GM12878 (cell line): ENCODE measurements around the gene GM2A. TPM values are rescaled to one million over a fixed set of nuclear protein-coding genes. Genes with fewer than 3 reads are reported as not detected.

Experiments
- BHLHE40 ChIP-seq, 2 experiments: fragments of 450-650 bp in 1 of 2; IDR thresholded peaks; 2 replicates each; pipeline ENCODE4 v1.6.1; 2011 to 2017; ENCODE audit warnings: low read depth in 2 of 2, borderline replicate concordance in 1 of 2, improper control_type of control experiment in 1 of 2, low read length in 1 of 2, mild to moderate bottlenecking in 1 of 2
- CBFB ChIP-seq: IDR thresholded peaks from 2 replicates; pipeline ENCODE4 v1.6.1; 2016; ENCODE audit warnings: antibody characterized with exemption, low read depth
- DPF2 ChIP-seq: fragments of 450-650 bp; IDR thresholded peaks from 2 replicates; pipeline ENCODE4 v1.6.1; 2017; ENCODE audit warnings: mild to moderate bottlenecking
- JUND ChIP-seq: IDR thresholded peaks from 2 replicates; pipeline ENCODE4 v1.6.1; 2012; ENCODE audit warnings: low read depth, mild to moderate bottlenecking, low read length, improper control_type of control experiment, moderate library complexity
- NR2C2 ChIP-seq: IDR thresholded peaks from 2 replicates; pipeline ENCODE4 v1.6.1; 2011; ENCODE audit warnings: borderline replicate concordance, low read depth; ENCODE audit not compliant: control insufficient read depth, insufficient read length
- POLR2A ChIP-seq: IDR thresholded peaks from 2 replicates; pipeline ENCODE4 v1.6.1; 2011; ENCODE audit warnings: low read depth, mild to moderate bottlenecking, low read length
- POLR2AphosphoS2 ChIP-seq: IDR thresholded peaks from 2 replicates; pipeline ENCODE4 v1.6.1; 2011; ENCODE audit warnings: low read depth, mild to moderate bottlenecking, low read length, improper control_type of control experiment, moderate library complexity
- SMAD1 ChIP-seq: fragments of 450-650 bp; IDR thresholded peaks from 2 replicates; pipeline ENCODE4 v1.6.1; 2018; ENCODE audit warnings: mild to moderate bottlenecking, low read depth; ENCODE audit not compliant: partially characterized antibody
- TAF1 ChIP-seq: IDR thresholded peaks from 2 replicates; pipeline ENCODE4 v1.6.1; 2011; ENCODE audit warnings: mild to moderate bottlenecking, low read depth, low read length, borderline replicate concordance
- TARDBP ChIP-seq: IDR thresholded peaks from 2 replicates; pipeline ENCODE4 v1.6.1; 2016; ENCODE audit warnings: borderline replicate concordance
- ZNF207 ChIP-seq: fragments of 450-650 bp; IDR thresholded peaks from 2 replicates; pipeline ENCODE4 v1.6.1; 2014; ENCODE audit warnings: antibody characterized with exemption, mild to moderate bottlenecking, borderline replicate concordance
- polyA plus RNA-seq, 11 experiments: library from polyadenylated mRNA; depleted of rRNA in 4 of 11; unstranded in 6 of 11; stranded (reverse) in 5 of 11; fragments of >200 nt; fragmentation: Nextera tagmentation in 4 of 11; fragmentation: Illumina TruSeq in 1 of 11; extraction: Ambion mirVana in 4 of 11; extraction: Trizol in 1 of 11; gene quantifications; 1 replicate in 1 of 11; 2 replicates in 10 of 11; pipeline versions ENCODE4 v1.2.1 to v1.2.3, GENCODE V29; 2011 to 2016; ENCODE audit warnings: inconsistent platforms in 2 of 11, missing spikeins in 2 of 11, low read depth in 1 of 11
- total RNA-seq, 4 experiments: library from RNA; depleted of rRNA in 3 of 4; stranded (reverse); fragments of >200 nt in 3 of 4; fragmentation: Illumina TruSeq in 1 of 4; extraction: Trizol in 1 of 4; gene quantifications; 2 replicates each; pipeline versions ENCODE4 v1.2.1 to v1.2.3, GENCODE V29; 2013 to 2021
- TF ChIP-seq, protein P1 (sequence below): fragments of 450-650 bp; IDR thresholded peaks from 2 replicates; pipeline ENCODE4 v1.6.1; 2016; ENCODE audit warnings: mild to moderate bottlenecking, moderate library complexity, borderline replicate concordance
- TF ChIP-seq, protein P2 (sequence below): fragments of 450-650 bp; IDR thresholded peaks from 2 replicates; pipeline ENCODE4 v1.6.1; 2017; ENCODE audit warnings: mild to moderate bottlenecking, low read depth, inconsistent platforms; ENCODE audit not compliant: poor library complexity, severe bottlenecking
- TF ChIP-seq, protein P3 (sequence below): fragments of 450-650 bp; IDR thresholded peaks from 2 replicates; pipeline ENCODE4 v1.6.1; 2016; ENCODE audit warnings: mild to moderate bottlenecking
- TF ChIP-seq, protein P4 (sequence below): fragments of 450-650 bp; formaldehyde crosslinking; IDR thresholded peaks from 2 replicates; pipeline ENCODE4 v1.4.0; 2020; ENCODE audit warnings: mild to moderate bottlenecking, moderate library complexity
- TF ChIP-seq, protein P5 (sequence below): IDR thresholded peaks from 2 replicates; pipeline ENCODE4 v1.6.1; 2011; ENCODE audit warnings: borderline replicate concordance, low read depth, mild to moderate bottlenecking, moderate library complexity, mixed read lengths, low read length; ENCODE audit not compliant: insufficient read depth; ENCODE audit errors: extremely low read length

GM2A gene
- total and polyA plus RNA-seq, 10 of the 15 experiments (the other 5 are each of a cell fraction or from before 2014, with no cell fraction given): 33.6 to 106 (median 68.2) TPM

DNA sequence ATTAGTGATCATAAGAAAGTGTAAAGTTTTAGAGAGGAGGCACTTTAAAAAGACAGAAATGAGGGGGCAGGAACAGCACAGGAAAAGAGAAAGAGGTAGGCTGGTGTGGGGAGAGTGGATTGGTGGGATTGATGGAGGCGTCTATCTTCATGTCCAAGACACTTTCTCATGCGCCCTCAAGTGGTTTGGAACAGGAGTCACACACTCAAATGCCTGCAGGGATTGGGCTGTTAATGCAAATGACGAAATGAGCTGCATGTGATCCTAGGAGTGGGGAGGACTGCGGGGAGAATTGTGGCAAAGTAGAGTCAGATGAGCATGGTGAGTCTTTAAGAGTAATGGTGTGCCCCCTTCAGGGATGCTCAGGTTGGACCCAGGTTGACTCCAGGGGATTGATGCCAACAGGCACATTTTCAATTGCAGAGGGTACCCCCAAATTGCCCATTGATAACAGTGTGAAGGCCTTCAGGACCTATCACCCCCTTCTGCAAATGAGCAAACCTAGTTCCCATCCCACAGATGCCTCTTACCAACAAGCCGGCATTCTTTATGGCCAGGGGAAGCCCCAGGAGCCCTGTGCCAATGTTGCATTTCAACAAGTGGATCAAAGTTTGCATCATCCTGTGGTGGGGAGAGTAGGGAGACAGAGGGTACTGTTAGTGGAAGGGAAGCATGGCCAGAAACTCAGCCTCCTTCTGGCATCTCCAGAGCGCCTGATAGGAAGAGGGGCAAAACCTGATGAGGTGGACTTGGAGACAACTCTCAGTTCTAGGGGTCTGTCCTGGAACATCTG is 45.3 kb downstream of the GM2A start (continued):
- TF ChIP-seq, protein P1, sequence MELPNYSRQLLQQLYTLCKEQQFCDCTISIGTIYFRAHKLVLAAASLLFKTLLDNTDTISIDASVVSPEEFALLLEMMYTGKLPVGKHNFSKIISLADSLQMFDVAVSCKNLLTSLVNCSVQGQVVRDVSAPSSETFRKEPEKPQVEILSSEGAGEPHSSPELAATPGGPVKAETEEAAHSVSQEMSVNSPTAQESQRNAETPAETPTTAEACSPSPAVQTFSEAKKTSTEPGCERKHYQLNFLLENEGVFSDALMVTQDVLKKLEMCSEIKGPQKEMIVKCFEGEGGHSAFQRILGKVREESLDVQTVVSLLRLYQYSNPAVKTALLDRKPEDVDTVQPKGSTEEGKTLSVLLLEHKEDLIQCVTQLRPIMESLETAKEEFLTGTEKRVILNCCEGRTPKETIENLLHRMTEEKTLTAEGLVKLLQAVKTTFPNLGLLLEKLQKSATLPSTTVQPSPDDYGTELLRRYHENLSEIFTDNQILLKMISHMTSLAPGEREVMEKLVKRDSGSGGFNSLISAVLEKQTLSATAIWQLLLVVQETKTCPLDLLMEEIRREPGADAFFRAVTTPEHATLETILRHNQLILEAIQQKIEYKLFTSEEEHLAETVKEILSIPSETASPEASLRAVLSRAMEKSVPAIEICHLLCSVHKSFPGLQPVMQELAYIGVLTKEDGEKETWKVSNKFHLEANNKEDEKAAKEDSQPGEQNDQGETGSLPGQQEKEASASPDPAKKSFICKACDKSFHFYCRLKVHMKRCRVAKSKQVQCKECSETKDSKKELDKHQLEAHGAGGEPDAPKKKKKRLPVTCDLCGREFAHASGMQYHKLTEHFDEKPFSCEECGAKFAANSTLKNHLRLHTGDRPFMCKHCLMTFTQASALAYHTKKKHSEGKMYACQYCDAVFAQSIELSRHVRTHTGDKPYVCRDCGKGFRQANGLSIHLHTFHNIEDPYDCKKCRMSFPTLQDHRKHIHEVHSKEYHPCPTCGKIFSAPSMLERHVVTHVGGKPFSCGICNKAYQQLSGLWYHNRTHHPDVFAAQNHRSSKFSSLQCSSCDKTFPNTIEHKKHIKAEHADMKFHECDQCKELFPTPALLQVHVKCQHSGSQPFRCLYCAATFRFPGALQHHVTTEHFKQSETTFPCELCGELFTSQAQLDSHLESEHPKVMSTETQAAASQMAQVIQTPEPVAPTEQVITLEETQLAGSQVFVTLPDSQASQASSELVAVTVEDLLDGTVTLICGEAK: no peak
- no peak for TF ChIP-seq SMAD1
- TF ChIP-seq, protein P2, sequence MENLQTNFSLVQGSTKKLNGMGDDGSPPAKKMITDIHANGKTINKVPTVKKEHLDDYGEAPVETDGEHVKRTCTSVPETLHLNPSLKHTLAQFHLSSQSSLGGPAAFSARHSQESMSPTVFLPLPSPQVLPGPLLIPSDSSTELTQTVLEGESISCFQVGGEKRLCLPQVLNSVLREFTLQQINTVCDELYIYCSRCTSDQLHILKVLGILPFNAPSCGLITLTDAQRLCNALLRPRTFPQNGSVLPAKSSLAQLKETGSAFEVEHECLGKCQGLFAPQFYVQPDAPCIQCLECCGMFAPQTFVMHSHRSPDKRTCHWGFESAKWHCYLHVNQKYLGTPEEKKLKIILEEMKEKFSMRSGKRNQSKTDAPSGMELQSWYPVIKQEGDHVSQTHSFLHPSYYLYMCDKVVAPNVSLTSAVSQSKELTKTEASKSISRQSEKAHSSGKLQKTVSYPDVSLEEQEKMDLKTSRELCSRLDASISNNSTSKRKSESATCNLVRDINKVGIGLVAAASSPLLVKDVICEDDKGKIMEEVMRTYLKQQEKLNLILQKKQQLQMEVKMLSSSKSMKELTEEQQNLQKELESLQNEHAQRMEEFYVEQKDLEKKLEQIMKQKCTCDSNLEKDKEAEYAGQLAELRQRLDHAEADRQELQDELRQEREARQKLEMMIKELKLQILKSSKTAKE: no peak
- TF ChIP-seq JUND: no peak
- no peak for TF ChIP-seq ZNF207
- TF ChIP-seq, protein P3, sequence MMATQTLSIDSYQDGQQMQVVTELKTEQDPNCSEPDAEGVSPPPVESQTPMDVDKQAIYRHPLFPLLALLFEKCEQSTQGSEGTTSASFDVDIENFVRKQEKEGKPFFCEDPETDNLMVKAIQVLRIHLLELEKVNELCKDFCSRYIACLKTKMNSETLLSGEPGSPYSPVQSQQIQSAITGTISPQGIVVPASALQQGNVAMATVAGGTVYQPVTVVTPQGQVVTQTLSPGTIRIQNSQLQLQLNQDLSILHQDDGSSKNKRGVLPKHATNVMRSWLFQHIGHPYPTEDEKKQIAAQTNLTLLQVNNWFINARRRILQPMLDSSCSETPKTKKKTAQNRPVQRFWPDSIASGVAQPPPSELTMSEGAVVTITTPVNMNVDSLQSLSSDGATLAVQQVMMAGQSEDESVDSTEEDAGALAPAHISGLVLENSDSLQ: 0 out of 2 replicates have a peak, but pooled peaks have one; percentile 22
- TF ChIP-seq NR2C2: no peak
- peak; percentile 50 to 53; a peak in 2 of 4 replicates for TF ChIP-seq BHLHE40 (IDR thresholded peaks at IDR 0.05; ENCODE audit: borderline replicate concordance in 1 of 2, low read depth in 2 of 2, low read length in 1 of 2)
- no peak for TF ChIP-seq POLR2AphosphoS2
- TF ChIP-seq, protein P4, sequence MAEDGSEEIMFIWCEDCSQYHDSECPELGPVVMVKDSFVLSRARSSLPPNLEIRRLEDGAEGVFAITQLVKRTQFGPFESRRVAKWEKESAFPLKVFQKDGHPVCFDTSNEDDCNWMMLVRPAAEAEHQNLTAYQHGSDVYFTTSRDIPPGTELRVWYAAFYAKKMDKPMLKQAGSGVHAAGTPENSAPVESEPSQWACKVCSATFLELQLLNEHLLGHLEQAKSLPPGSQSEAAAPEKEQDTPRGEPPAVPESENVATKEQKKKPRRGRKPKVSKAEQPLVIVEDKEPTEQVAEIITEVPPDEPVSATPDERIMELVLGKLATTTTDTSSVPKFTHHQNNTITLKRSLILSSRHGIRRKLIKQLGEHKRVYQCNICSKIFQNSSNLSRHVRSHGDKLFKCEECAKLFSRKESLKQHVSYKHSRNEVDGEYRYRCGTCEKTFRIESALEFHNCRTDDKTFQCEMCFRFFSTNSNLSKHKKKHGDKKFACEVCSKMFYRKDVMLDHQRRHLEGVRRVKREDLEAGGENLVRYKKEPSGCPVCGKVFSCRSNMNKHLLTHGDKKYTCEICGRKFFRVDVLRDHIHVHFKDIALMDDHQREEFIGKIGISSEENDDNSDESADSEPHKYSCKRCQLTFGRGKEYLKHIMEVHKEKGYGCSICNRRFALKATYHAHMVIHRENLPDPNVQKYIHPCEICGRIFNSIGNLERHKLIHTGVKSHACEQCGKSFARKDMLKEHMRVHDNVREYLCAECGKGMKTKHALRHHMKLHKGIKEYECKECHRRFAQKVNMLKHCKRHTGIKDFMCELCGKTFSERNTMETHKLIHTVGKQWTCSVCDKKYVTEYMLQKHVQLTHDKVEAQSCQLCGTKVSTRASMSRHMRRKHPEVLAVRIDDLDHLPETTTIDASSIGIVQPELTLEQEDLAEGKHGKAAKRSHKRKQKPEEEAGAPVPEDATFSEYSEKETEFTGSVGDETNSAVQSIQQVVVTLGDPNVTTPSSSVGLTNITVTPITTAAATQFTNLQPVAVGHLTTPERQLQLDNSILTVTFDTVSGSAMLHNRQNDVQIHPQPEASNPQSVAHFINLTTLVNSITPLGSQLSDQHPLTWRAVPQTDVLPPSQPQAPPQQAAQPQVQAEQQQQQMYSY (CRISPR knock-in tag): no peak
- TF ChIP-seq POLR2A: no peak
- TF ChIP-seq TARDBP: no peak
- TF ChIP-seq DPF2: no peak
- TF ChIP-seq, protein P5, sequence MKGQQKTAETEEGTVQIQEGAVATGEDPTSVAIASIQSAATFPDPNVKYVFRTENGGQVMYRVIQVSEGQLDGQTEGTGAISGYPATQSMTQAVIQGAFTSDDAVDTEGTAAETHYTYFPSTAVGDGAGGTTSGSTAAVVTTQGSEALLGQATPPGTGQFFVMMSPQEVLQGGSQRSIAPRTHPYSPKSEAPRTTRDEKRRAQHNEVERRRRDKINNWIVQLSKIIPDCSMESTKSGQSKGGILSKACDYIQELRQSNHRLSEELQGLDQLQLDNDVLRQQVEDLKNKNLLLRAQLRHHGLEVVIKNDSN: no peak
- TF ChIP-seq TAF1: no peak
- TF ChIP-seq CBFB: no peak
